SK-N-SH treated with all-trans-retinoic acid at 6 μM for 48 hours (cell line): ENCODE measurements around the gene CNOT10.

Experiments
- BACH2 ChIP-seq: fragments of 250-450 bp; sonication (Bioruptor Pico); IDR thresholded peaks from 2 replicates; pipeline ENCODE4 v1.9.0; 2021; ENCODE audit warnings: mild to moderate bottlenecking, borderline replicate concordance
- CSDC2 ChIP-seq: fragments of 250-450 bp; sonication (Bioruptor Pico); IDR thresholded peaks from 2 replicates; pipeline ENCODE4 v1.5.0; 2020; ENCODE audit warnings: mild to moderate bottlenecking, moderate library complexity
- OSR1 ChIP-seq: fragments of 250-450 bp; sonication (Bioruptor Pico); IDR thresholded peaks from 2 replicates; pipeline ENCODE4 v1.8.0; 2022; ENCODE audit warnings: moderate library complexity, mild to moderate bottlenecking, inconsistent platforms
- RARB ChIP-seq: fragments of 250-450 bp; sonication (Bioruptor Pico); IDR thresholded peaks from 2 replicates; pipeline ENCODE4 v1.8.0; 2021; ENCODE audit warnings: mild to moderate bottlenecking, moderate library complexity
- SNAI2 ChIP-seq: fragments of 250-450 bp; sonication (Bioruptor Pico); IDR thresholded peaks from 2 replicates; pipeline ENCODE4 v1.5.0; 2020; ENCODE audit warnings: mild to moderate bottlenecking, moderate library complexity
- TOX ChIP-seq: fragments of 250-450 bp; sonication (Bioruptor Pico); IDR thresholded peaks from 2 replicates; pipeline ENCODE4 v1.8.0; 2021; ENCODE audit warnings: mild to moderate bottlenecking, moderate library complexity, borderline replicate concordance
- ZFP3 ChIP-seq: fragments of 250-450 bp; sonication (Bioruptor Pico); IDR thresholded peaks from 2 replicates; pipeline ENCODE4 v1.5.0; 2020; ENCODE audit warnings: mild to moderate bottlenecking, moderate library complexity
- ZNF565 ChIP-seq: fragments of 450-650 bp; formaldehyde crosslinking; conservative IDR thresholded peaks from 2 replicates; pipeline ENCODE4 v1.5.0; 2020; ENCODE audit warnings: low read depth, mild to moderate bottlenecking, moderate library complexity
- ZNF70 ChIP-seq: fragments of 450-650 bp; formaldehyde crosslinking; IDR thresholded peaks from 2 replicates; pipeline ENCODE4 v1.5.0; 2020; ENCODE audit warnings: mild to moderate bottlenecking, moderate library complexity
- TF ChIP-seq, protein P1 (sequence below): fragments of 250-450 bp; sonication (Bioruptor Pico); IDR thresholded peaks from 2 replicates; pipeline ENCODE4 v1.8.0; 2020; ENCODE audit warnings: mild to moderate bottlenecking, moderate library complexity, borderline replicate concordance
- TF ChIP-seq, protein P2 (sequence below): fragments of 250-450 bp; sonication (Bioruptor Pico); IDR thresholded peaks from 2 replicates; pipeline ENCODE4 v1.5.1; 2021; ENCODE audit warnings: mild to moderate bottlenecking, moderate library complexity

- TF ChIP-seq ZFP3 (CRISPR knock-in tag) (no peak), TOX (CRISPR knock-in tag) (no peak), SNAI2 (no peak), ZNF565 (no peak), OSR1 (CRISPR knock-in tag) (no peak), BACH2 (CRISPR knock-in tag) (no peak), ZNF70 (CRISPR knock-in tag) (no peak), RARB (CRISPR knock-in tag) (no peak), CSDC2 (CRISPR knock-in tag) (no peak)
- TF ChIP-seq, protein P1, sequence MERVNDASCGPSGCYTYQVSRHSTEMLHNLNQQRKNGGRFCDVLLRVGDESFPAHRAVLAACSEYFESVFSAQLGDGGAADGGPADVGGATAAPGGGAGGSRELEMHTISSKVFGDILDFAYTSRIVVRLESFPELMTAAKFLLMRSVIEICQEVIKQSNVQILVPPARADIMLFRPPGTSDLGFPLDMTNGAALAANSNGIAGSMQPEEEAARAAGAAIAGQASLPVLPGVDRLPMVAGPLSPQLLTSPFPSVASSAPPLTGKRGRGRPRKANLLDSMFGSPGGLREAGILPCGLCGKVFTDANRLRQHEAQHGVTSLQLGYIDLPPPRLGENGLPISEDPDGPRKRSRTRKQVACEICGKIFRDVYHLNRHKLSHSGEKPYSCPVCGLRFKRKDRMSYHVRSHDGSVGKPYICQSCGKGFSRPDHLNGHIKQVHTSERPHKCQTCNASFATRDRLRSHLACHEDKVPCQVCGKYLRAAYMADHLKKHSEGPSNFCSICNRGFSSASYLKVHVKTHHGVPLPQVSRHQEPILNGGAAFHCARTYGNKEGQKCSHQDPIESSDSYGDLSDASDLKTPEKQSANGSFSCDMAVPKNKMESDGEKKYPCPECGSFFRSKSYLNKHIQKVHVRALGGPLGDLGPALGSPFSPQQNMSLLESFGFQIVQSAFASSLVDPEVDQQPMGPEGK (CRISPR knock-in tag): no peak
- TF ChIP-seq, protein P2, sequence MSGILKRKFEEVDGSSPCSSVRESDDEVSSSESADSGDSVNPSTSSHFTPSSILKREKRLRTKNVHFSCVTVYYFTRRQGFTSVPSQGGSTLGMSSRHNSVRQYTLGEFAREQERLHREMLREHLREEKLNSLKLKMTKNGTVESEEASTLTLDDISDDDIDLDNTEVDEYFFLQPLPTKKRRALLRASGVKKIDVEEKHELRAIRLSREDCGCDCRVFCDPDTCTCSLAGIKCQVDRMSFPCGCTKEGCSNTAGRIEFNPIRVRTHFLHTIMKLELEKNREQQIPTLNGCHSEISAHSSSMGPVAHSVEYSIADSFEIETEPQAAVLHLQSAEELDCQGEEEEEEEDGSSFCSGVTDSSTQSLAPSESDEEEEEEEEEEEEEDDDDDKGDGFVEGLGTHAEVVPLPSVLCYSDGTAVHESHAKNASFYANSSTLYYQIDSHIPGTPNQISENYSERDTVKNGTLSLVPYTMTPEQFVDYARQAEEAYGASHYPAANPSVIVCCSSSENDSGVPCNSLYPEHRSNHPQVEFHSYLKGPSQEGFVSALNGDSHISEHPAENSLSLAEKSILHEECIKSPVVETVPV (CRISPR knock-in tag): no peak
These were observed 129.4 kb downstream of the CNOT10 start for GRCh38 chr3:32814361-32814760.
